CD4-positive, alpha-beta memory T cell (primary cell): ENCODE measurements around the gene ARHGAP45. TPM values are rescaled to one million over a fixed set of nuclear protein-coding genes. Genes with fewer than 3 reads are reported as not detected.

ENCODE experiments used
- CTCF ChIA-PET: fragments of 350-600 bp; sonication (Branson Sonifier 250); formaldehyde crosslinking; loops from one replicate; lab custom pipeline; 2021; ENCODE audit warnings: inconsistent platforms; ENCODE audit not compliant: partially characterized antibody; lab: Charles Lee
- POLR2A ChIA-PET: fragments of 350-600 bp; sonication (Branson Sonifier 250); formaldehyde crosslinking; loops from one replicate; lab custom pipeline; 2021; ENCODE audit not compliant: partially characterized antibody; lab: Charles Lee
- DNase-seq, 5 donors: peaks; one replicate each; pipeline versions ENCODE4 v3.0.0 to v3.0.0-alpha.2; 2020 to 2022; ENCODE audit warnings: mixed read lengths in 1 of 5
- H3K27ac ChIP-seq: one replicate; pipeline ENCODE4 v1.7.0; 2013; ENCODE audit warnings: low read depth, low read length
- H3K27me3 ChIP-seq: 2 replicates; pipeline ENCODE4 v1.7.0; 2013; ENCODE audit warnings: mild to moderate bottlenecking, low read length, moderate library complexity; ENCODE audit not compliant: insufficient read depth
- H3K36me3 ChIP-seq: 2 replicates; pipeline ENCODE4 v1.7.0; 2013; ENCODE audit warnings: mild to moderate bottlenecking, low read length, moderate library complexity; ENCODE audit not compliant: insufficient read depth
- H3K4me1 ChIP-seq: 2 replicates; pipeline ENCODE4 v1.7.0; 2013; ENCODE audit warnings: mild to moderate bottlenecking, low read length, moderate library complexity; ENCODE audit not compliant: insufficient read depth
- H3K4me3 ChIP-seq, 2 donors: one replicate each; pipeline ENCODE4 v1.7.0; 2013; ENCODE audit warnings: low read length in 2 of 2, mild to moderate bottlenecking in 1 of 2
- H3K9me3 ChIP-seq, 2 donors: one replicate each; pipeline ENCODE4 v1.7.0; 2013; ENCODE audit warnings: low read length in 2 of 2, control low read depth in 1 of 2; ENCODE audit not compliant: control insufficient read depth in 1 of 2
- H3K27ac Mint-ChIP-seq, 7 donors: one replicate each; pipeline ENCODE4 v1.8.0; 2020 to 2021; ENCODE audit warnings: mixed read lengths in 7 of 7, mild to moderate bottlenecking in 6 of 7, inconsistent platforms in 3 of 7, moderate library complexity in 3 of 7
- H3K27me3 Mint-ChIP-seq, 2 donors: one replicate each; pipeline ENCODE4 v1.8.0; 2020 to 2021; ENCODE audit warnings: mixed read lengths in 2 of 2
- H3K36me3 Mint-ChIP-seq, 2 donors: one replicate each; pipeline ENCODE4 v1.8.0; 2020 to 2021; ENCODE audit warnings: mixed read lengths in 2 of 2, inconsistent platforms in 1 of 2, mild to moderate bottlenecking in 1 of 2
- H3K4me1 Mint-ChIP-seq, 4 donors: one replicate each; pipeline ENCODE4 v1.8.0; 2020 to 2021; ENCODE audit warnings: mixed read lengths in 4 of 4, mild to moderate bottlenecking in 1 of 4
- H3K4me3 Mint-ChIP-seq, 8 donors: one replicate each; pipeline ENCODE4 v1.8.0; 2020 to 2021; ENCODE audit warnings: mixed read lengths in 8 of 8, mild to moderate bottlenecking in 7 of 8, moderate library complexity in 6 of 8, inconsistent platforms in 3 of 8
- H3K9me3 Mint-ChIP-seq, 8 donors: one replicate each; pipeline ENCODE4 v1.8.0; 2020 to 2021; ENCODE audit warnings: mixed read lengths in 8 of 8, mild to moderate bottlenecking in 5 of 8, inconsistent platforms in 3 of 8, moderate library complexity in 1 of 8
- intact Hi-C: fragments of 100-400 bp; cut with micrococcal nuclease; formaldehyde crosslinking; loops from one replicate; pipeline ENCODE4 v1.15.1; 2023
- polyA plus RNA-seq, 2 donors: library from polyadenylated mRNA; unstranded; fragments of 300-500 nt; fragmentation: Illumina TruSeq; gene quantifications; one replicate each; pipeline ENCODE4 v1.2.3, GENCODE V29; 2021
- total RNA-seq, 2 experiments: library from RNA; stranded (reverse); gene quantifications; one replicate each; pipeline ENCODE4 v1.2.3, GENCODE V29; 2021

The ARHGAP45 gene
- total and polyA plus RNA-seq, 4 experiments from 2014 or later, result 222 to 836 (median 667) TPM

DNA sequence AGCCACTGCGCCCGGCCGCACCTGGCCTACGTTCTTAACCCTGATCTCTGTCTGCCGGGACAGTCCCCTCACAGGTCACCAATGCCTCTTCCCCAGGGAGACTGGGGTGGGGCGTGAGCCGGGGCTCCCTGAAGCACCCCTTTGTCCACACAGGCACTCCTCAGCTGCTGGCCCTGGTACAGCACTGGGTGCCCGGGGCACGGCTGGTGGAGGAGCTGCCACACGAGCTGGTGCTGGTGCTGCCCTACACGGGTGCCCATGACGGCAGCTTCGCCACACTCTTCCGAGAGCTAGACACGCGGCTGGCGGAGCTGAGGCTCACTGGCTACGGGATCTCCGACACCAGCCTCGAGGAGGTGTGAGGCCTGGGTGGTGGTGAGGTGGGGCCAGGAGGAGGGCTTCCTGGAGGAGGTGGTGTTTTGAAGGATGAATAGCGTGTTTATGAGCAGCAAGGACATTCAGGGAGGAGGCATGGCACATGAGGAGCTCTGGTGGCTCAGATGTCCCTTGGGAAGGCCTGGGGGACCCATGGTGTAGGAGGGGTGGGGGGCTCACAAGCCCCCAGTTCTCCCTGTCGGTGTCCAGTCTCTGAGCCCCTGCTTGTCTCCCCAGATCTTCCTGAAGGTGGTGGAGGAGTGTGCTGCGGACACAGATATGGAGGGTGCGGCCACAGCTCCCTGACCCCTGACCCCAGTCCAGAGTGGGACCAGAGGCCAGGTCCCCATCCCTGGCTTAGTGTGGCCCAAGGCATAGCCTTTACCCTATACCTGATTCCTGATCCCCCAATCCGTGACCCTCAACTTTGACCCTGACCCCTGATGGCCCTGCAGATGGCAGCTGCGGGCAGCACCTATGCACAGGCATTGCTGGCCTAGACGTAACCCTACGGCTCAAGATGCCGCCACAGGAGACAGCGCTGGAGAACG, 13.5 kb upstream of the ARHGAP45 start:
- no peak for DNase-seq
- H3K27ac ChIP-seq, result no peak overlapping the region
- H3K4me1 ChIP-seq, result peaks cover 19% of the 10 kb centered on the region
- no peaks in the 10 kb centered on the region for H3K9me3 ChIP-seq
- Mint-ChIP-seq H3K4me3 (no peak overlapping the region), H3K27ac (peak overlapping the region in 3 of 7 donors; percentile 70 to 82 (median 80)), H3K27me3 (no peaks in the 10 kb centered on the region), H3K36me3 (peaks cover 11 to 41% of the 10 kb centered on the region in 2 donors), H3K4me1 (peaks cover 18 to 33% (median 26%) of the 10 kb centered on the region in 4 donors), H3K9me3 (peaks cover 0 to 4% (median 0%) of the 10 kb centered on the region in 8 donors)
- H3K27me3 ChIP-seq, result no peaks in the 10 kb centered on the region
- CTCF ChIA-PET, result interaction anchor here (5.1 kb wide), 1 partner anchor 12 kb away, joined by 22 read pairs; no protein-coding TSS in a partner anchor
- intact Hi-C loops, result no loop called here
- POLR2A ChIA-PET, result interaction anchor here (1.2 to 57.1 kb wide), 5 partner anchors 13 to 213 kb away, joined by 4 to 3893 read pairs (median 9); partner anchors contain the start of genes ARHGAP45, GPX4 and POLR2E
- H3K36me3 ChIP-seq, result peaks cover 16% of the 10 kb centered on the region
- H3K4me3 ChIP-seq, result no peak overlapping the region

GRCh38 chr19:1054102-1055027, 12.6 kb upstream of the ARHGAP45 start:
- no peak for DNase-seq
- H3K4me3 ChIP-seq, result no peak overlapping the region
- Mint-ChIP-seq H3K9me3 (peaks cover 0 to 4% (median 0%) of the 10 kb centered on the region in 8 donors), H3K4me3 (no peak overlapping the region), H3K27ac (no peak overlapping the region), H3K4me1 (peaks cover 18 to 38% (median 27%) of the 10 kb centered on the region in 4 donors), H3K36me3 (peaks cover 11 to 42% of the 10 kb centered on the region in 2 donors), H3K27me3 (no peaks in the 10 kb centered on the region)
- H3K4me1 ChIP-seq, result peaks cover 23% of the 10 kb centered on the region
- peaks cover 21% of the 10 kb centered on the region for H3K36me3 ChIP-seq
- CTCF ChIA-PET, result interaction anchor here (5.1 kb wide), 1 partner anchor 11 kb away, joined by 22 read pairs; no protein-coding TSS in a partner anchor
- H3K27me3 ChIP-seq, result no peaks in the 10 kb centered on the region
- no peak overlapping the region for H3K27ac ChIP-seq
- intact Hi-C loops, result no loop called here
- POLR2A ChIA-PET, result interaction anchor here (0.5 to 57.1 kb wide), 7 partner anchors 14 to 212 kb away, joined by 3 to 3893 read pairs (median 5); partner anchors contain the start of genes ARHGAP45, GPX4 and POLR2E
- no peaks in the 10 kb centered on the region for H3K9me3 ChIP-seq

DNA sequence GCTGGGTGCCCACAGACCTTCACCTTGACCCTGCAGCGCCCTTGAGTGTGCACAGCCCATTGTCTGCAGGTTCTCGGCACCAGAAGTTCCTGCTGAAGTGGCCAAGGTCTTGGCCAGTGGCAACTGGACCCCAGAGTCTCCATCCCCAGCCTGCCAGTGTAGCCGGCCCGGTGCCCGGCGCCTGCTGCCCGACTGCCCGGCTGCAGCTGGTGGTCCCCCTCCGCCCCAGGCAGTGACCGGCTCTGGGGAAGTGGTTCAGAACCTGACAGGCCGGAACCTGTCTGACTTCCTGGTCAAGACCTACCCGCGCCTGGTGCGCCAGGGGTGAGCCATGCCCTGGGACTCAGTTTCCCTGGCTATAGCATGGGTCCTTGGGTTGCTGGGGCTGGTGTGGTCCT, 11.9 kb upstream of the ARHGAP45 start:
- Mint-ChIP-seq H3K4me3 (no peak overlapping the region), H3K27ac (no peak overlapping the region), H3K27me3 (no peaks in the 10 kb centered on the region), H3K9me3 (peaks cover 0 to 4% (median 0%) of the 10 kb centered on the region in 8 donors), H3K36me3 (peaks cover 11 to 42% of the 10 kb centered on the region in 2 donors), H3K4me1 (peaks cover 18 to 38% (median 27%) of the 10 kb centered on the region in 4 donors)
- intact Hi-C loops, result no loop called here
- H3K27me3 ChIP-seq, result no peaks in the 10 kb centered on the region
- H3K4me3 ChIP-seq, result no peak overlapping the region
- no peak overlapping the region for H3K27ac ChIP-seq
- CTCF ChIA-PET, result interaction anchor here (5.1 kb wide), 1 partner anchor 10 kb away, joined by 22 read pairs; no protein-coding TSS in a partner anchor
- DNase-seq, result no peak
- peaks cover 23% of the 10 kb centered on the region for H3K4me1 ChIP-seq
- POLR2A ChIA-PET, result interaction anchor here (0.7 to 57.1 kb wide), 3 partner anchors 15 to 31 kb away, joined by 3 to 3893 read pairs (median 4); partner anchors contain the start of genes ABCA7, ARHGAP45, GPX4 and POLR2E
- H3K36me3 ChIP-seq, result peaks cover 21% of the 10 kb centered on the region
- H3K9me3 ChIP-seq, result no peaks in the 10 kb centered on the region

DNA sequence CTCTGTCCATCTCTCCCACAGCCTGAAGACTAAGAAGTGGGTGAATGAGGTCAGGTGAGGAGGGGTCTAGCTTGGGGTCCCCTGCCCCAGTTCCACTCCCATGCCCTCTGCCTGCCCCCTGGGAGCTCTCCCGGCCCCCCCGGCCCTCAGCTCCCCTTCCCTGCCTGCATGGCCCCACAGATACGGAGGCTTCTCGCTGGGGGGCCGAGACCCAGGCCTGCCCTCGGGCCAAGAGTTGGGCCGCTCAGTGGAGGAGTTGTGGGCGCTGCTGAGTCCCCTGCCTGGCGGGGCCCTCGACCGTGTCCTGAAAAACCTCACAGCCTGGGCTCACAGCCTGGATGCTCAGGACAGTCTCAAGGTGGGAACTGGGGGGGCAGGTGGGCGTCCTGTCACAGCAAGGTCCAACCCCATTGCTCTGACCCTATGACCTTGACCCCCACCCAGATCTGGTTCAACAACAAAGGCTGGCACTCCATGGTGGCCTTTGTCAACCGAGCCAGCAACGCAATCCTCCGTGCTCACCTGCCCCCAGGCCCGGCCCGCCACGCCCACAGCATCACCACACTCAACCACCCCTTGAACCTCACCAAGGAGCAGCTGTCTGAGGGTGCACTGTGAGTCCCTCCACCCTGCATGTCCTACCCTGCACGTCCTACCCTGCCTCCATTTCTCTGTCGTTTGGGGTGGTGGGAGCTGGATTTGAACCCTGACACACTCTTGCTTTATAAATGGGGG, 10.9 kb upstream of the ARHGAP45 start:
- Mint-ChIP-seq H3K36me3 (peaks cover 11 to 42% of the 10 kb centered on the region in 2 donors), H3K27ac (peak overlapping the region in 2 of 7 donors; percentile 37 to 54), H3K9me3 (peaks cover 0 to 4% (median 0%) of the 10 kb centered on the region in 8 donors), H3K4me3 (no peak overlapping the region), H3K4me1 (peaks cover 18 to 38% (median 27%) of the 10 kb centered on the region in 4 donors), H3K27me3 (no peaks in the 10 kb centered on the region)
- intact Hi-C loops, result no loop called here
- ChIA-PET CTCF (interaction anchor here (0.7 to 5.1 kb wide), 6 partner anchors 9 to 143 kb away, joined by 3 to 25 read pairs (median 10); partner anchors contain the start of genes ABCA7 and POLR2E), POLR2A (interaction anchor here (0.8 to 57.1 kb wide), 8 partner anchors 13 to 138 kb away, joined by 4 to 3893 read pairs (median 10); partner anchors contain the start of genes ABCA7, ARHGAP45, CNN2 and GPX4)
- Histone ChIP-seq H3K4me1 (peaks cover 23% of the 10 kb centered on the region), H3K36me3 (peaks cover 21% of the 10 kb centered on the region), H3K4me3 (no peak overlapping the region), H3K9me3 (no peaks in the 10 kb centered on the region), H3K27ac (no peak overlapping the region), H3K27me3 (no peaks in the 10 kb centered on the region)
- DNase-seq, result no peak

DNA sequence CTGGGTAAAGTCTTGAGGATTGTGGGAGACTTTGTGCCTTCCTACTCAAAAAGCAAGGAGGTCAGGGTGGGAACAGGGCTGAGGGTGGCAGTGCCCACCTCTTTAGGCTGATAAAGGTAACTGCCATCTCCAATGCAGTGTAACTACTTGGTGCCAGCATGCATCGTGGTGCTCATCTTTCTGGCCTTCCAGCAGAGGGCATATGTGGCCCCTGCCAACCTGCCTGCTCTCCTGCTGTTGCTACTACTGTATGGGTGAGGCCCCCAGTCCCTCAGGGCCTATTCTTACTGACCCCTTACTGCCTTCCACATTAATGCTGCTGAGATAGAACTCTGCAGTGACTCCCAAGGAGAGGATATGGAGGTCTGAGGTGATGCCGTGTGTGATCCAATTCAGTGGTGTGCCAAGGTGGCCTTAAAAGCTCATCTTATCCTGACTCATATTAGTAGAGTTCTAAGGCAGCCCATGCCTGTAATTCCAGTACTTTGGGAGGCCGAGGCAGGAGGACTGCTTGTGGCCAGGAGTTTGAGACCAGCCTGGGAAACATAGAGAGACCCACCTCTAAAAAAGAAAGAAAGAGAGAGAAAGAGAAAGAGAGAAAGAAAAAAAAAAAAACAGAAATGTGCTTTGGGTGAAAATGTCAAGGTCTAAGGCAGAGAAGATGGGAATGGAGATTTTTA, 9.7 kb upstream of the ARHGAP45 start:
- intact Hi-C loops, result loop anchor here (1.0 kb wide), 2 partner anchors 31 to 132 kb away; no protein-coding TSS in a partner anchor
- H3K27ac ChIP-seq, result no peak overlapping the region

More for the DNA sequence above, 9.7 kb upstream of the ARHGAP45 start:
- Histone ChIP-seq H3K27me3 (no peaks in the 10 kb centered on the region), H3K4me1 (peaks cover 23% of the 10 kb centered on the region), H3K36me3 (peaks cover 21% of the 10 kb centered on the region), H3K4me3 (no peak overlapping the region), H3K9me3 (no peaks in the 10 kb centered on the region)
- Mint-ChIP-seq H3K9me3 (peaks cover 0 to 4% (median 0%) of the 10 kb centered on the region in 8 donors), H3K27ac (peak overlapping the region; percentile 72 to 97 (median 91)), H3K36me3 (peaks cover 7 to 41% of the 10 kb centered on the region in 2 donors), H3K27me3 (no peaks in the 10 kb centered on the region), H3K4me3 (peak overlapping the region in 5 of 8 donors; percentile 25 to 74 (median 73)), H3K4me1 (peaks cover 16 to 31% (median 26%) of the 10 kb centered on the region in 4 donors)
- ChIA-PET POLR2A (interaction anchor here (0.7 to 57.1 kb wide), 13 partner anchors 9 to 184 kb away, joined by 3 to 3893 read pairs (median 6); partner anchors contain the start of genes ABCA7, ARHGAP45, ATP5F1D and CNN2), CTCF (interaction anchor here (0.7 to 2.7 kb wide), 15 partner anchors 9 to 136 kb away, joined by 3 to 25 read pairs (median 5); partner anchors contain the start of genes ABCA7 and ARHGAP45)
- DNase-seq, result peak in 4 of 5 donors; percentile 59 to 63 (median 62)
